IPS DF 4.7 (cell line): ENCODE data around the gene SREBF2.

Experiments
- DNase-seq: peaks from one replicate; pipeline ENCODE4 v3.0.0-alpha.2; 2013; ENCODE audit warnings: low spot score; ENCODE audit errors: extremely low read depth

SREBF2 gene

GRCh38 chr22:41908411-41909309, 75.8 kb downstream of the SREBF2 start:
- DNase-seq: no peak

GRCh38 chr22:41909310-41910049, 76.6 kb downstream of the SREBF2 start:
- DNase-seq: no peak

GRCh38 chr22:41910050-41911000, 77.4 kb downstream of the SREBF2 start:
- no peak for DNase-seq

GRCh38 chr22:41911001-41911611, 78.2 kb downstream of the SREBF2 start:
- no peak for DNase-seq

GRCh38 chr22:41912338-41913039, 79.6 kb downstream of the SREBF2 start:
- no peak for DNase-seq

- DNase-seq: no peak
Measured at GRCh38 chr22:41913040-41913719, 80.3 kb downstream of the SREBF2 start.

GRCh38 chr22:41913842-41914534, 81.1 kb downstream of the SREBF2 start:
- DNase-seq: no peak

- DNase-seq: no peak
Measured at GRCh38 chr22:41914611-41915034, 81.7 kb downstream of the SREBF2 start.

- no peak for DNase-seq
Measured at GRCh38 chr22:41915035-41915785, 82.3 kb downstream of the SREBF2 start, which contains the start of gene SHISA8. Gene SHISA8 (minus strand): TSS chr22:41915074. CDS start chr22:41914667, 407 bp downstream.

GRCh38 chr22:41915786-41916493, 83.0 kb downstream of the SREBF2 start:
- DNase-seq: no peak

- no peak for DNase-seq
Measured at GRCh38 chr22:41916745-41917358, 83.9 kb downstream of the SREBF2 start.

- DNase-seq: no peak
Measured at GRCh38 chr22:41917375-41917902, 84.5 kb downstream of the SREBF2 start.

GRCh38 chr22:41917903-41918791, 85.2 kb downstream of the SREBF2 start:
- DNase-seq: no peak

GRCh38 chr22:41919357-41920224, 86.7 kb downstream of the SREBF2 start:
- DNase-seq: peak; percentile 64
